WTC11 (cell line): ENCODE measurements around the gene MYPN.

Experiments used
- CTCF ChIP-seq: fragments of 200-600 bp; IDR thresholded peaks from 2 replicates; pipeline ENCODE4 v1.8.0; 2022; ENCODE audit warnings: antibody characterized with exemption
- IRF2 ChIP-seq: sonication (generic); formaldehyde crosslinking; IDR thresholded peaks from 2 replicates; pipeline ENCODE4 v1.8.0; 2022; ENCODE audit warnings: low read depth, missing genetic modification reagents, borderline replicate concordance
- JUN ChIP-seq: sonication (generic); formaldehyde crosslinking; IDR thresholded peaks from 2 replicates; pipeline ENCODE4 v1.8.0; 2023; ENCODE audit warnings: mild to moderate bottlenecking, missing genetic modification reagents
- MLX ChIP-seq: sonication (generic); formaldehyde crosslinking; IDR thresholded peaks from 2 replicates; pipeline ENCODE4 v1.8.1; 2023; ENCODE audit warnings: mild to moderate bottlenecking, missing genetic modification reagents, moderate library complexity
- RORB ChIP-seq: fragments of 250-450 bp; sonication (Bioruptor Pico); IDR thresholded peaks from 2 replicates; pipeline ENCODE4 v1.9.0; 2021; ENCODE audit warnings: mild to moderate bottlenecking

DNA sequence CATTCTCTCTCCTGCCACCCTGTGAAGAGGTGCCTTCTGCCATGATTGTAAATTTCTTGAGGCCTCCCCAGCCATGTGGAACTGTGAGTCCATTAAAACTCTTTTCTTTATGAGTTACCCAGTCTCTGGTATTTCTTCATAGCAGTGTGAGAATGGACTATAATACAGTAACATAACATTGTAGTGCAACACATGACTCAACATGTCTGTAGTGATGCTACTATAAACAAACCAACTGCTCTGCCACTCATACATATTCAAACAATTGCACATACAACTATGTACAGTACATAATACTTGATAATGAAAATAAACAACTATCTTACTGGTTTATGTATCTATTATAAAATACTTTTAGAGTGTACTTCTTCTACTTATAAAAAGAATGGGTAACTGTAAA, 115.5 kb downstream of the MYPN start:
- no peak for TF ChIP-seq CTCF
- TF ChIP-seq JUN (CRISPR knock-in tag): no peak
- TF ChIP-seq RORB (CRISPR knock-in tag): no peak
- no peak for TF ChIP-seq IRF2 (CRISPR knock-in tag)
- TF ChIP-seq MLX (CRISPR knock-in tag): no peak
